Activated T-helper 9 cell treated with anti-CD3 and anti-CD28 coated beads, Interleukin-2, amount 50 U/mL, for 16 hours (primary cell): ENCODE measurements around the gene PYGB.
"Not testable (repeated sequence)": the region's sequence is repeated elsewhere in the genome, so short reads cannot be mapped to it uniquely, and the experiment has no call there.

Experiments used
- DNase-seq: peaks from one replicate; pipeline ENCODE4 v3.0.0-alpha.2; 2020; ENCODE audit warnings: low read depth

The PYGB gene

DNA sequence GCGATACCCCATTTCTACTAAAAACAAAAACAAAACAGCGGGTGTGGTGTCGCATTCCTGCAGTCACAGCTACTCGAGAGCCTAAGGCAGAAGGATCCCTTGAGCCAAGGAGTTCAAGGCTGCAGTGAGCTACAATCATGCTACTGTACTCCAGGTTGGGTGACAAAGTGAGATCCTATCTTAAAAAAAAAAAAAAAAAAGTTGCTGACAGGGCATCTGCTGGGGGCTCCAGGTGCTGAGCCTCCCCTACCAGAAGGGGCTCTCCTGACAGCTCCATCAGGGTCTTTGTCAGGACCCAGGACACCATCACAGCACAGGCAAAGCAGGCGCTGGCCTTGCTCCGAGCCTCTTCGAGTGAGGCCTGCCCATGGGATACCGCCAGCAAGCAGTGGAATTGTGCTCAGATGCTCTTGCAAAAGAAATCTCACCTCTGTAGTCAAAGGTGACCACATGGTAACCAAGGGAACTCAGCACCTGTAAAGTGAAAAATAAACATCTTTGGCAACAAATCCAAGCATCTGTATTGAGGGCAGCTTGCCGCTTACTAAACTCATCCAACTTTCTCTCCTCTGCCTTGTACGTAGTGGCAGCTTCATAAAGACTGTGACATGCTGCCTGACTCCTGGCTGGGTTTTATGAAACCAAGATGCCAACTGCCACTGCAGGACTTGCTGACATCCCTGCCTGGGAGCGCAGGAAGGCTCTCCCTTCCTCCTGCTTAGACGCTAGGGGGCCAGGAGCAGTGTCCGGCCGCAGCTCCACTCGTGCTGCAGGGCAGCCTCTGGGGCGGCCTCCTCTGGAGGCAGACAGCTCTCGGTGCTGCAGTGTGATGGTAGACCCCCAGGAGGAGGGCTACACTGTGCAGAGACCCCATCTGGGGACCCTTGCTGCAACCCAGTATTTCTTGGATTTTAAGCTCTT, 66.9 kb downstream of the PYGB start:
- no peak for DNase-seq

DNA sequence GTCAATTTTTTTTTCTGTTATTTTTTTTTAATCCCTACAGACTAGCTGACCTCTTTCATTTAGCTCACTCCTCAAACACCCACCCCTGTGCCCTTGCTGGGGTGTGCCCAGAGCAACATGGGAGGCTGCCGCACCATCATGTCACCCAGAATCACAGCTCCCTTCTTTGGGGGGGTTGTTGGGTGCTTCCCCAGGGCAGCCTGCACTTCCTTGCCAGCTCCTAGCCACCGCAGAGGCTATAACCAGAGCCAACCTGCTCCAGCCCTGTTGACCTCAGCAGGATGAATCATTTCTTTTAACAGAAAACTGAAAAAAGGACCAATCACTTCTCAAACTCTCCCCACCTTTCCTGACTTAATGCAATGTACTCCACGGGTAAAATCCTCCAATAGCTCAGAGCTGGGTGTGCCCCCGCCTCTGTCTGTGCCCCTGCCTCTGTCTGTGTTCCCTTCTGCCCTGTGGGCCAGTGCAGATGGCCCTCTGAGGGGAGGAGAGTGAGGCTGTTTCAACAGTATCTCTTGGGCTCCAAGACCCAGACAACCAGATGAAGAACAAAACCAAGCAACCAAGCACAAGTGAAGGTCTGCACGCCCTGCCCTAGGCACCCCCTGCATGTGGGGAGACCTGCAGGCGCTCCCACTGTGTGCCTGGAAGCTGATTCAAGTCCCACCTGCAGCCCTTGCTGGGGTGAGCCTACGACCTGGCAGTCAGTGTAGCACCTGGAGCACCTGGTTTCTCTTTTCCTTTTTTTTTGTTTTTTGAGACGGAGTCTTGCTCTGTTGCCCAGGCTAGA, 67.7 kb downstream of the PYGB start:
- no peak for DNase-seq

DNA sequence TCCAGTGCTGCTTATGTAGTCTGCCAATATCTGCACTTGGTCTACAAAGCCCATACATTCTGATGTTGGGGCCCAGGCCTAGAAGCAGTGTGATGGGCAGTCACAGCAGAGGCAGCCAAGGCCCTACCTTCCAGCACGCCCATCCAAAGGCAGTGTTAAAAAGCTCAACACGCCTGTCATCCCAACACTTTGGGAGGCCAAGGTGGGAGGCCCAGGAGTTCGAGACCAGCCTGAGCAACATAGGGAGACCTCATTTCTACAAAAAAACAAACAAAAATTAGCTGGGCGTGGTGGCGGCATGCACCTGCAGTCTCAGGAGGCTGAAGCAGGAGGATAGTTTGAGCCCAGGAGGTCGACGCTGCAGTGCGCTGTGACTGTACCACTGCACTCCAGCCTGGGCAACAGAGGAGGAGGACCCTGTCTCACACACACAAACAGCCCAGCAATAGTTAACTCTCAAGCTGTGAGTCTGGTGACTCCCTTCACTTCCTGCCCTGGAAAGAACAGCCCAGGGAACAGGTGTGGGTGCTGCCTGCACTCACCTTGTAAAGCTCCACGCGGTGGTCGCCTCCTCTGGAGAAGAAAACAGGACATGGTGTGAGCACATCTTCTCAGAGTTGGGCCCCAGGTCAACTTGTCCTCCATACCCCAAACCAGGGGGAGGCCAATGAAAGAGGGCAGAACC, 68.8 kb downstream of the PYGB start:
- no peak for DNase-seq

DNA sequence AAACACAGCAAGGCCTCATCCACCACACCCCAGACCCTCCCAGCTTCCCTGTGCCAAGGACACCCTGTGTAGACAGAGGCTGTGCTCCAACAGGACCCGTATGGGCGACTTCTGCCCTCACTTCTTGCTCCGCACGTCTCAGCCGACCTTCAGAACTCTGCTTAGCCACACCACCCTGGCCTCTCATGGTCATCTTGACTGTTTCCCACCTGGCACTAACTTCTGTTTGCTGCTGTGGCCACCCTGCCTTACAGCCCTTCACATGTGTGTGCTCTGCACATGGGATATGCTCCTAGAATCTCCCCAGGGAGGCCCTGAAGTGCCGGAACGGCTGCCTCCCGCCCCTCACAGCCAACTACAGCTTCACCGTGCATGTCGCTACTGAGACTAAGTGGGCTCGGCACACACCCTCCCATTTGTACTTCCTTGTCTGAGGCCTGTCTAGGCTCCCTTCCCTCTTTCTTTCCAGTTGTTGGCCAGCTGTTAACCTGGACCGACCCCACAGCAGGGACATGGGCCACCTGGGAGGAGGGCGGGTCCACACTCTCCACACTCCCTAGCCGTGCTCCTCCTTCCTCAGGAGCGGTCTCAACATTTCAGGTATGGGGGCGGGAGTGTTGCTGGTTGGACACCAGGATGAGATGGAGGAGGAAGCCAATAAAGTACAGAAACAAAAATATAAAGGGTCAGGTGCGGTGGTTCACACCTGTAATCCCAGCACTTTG, 69.6 kb downstream of the PYGB start:
- DNase-seq = no peak

DNA sequence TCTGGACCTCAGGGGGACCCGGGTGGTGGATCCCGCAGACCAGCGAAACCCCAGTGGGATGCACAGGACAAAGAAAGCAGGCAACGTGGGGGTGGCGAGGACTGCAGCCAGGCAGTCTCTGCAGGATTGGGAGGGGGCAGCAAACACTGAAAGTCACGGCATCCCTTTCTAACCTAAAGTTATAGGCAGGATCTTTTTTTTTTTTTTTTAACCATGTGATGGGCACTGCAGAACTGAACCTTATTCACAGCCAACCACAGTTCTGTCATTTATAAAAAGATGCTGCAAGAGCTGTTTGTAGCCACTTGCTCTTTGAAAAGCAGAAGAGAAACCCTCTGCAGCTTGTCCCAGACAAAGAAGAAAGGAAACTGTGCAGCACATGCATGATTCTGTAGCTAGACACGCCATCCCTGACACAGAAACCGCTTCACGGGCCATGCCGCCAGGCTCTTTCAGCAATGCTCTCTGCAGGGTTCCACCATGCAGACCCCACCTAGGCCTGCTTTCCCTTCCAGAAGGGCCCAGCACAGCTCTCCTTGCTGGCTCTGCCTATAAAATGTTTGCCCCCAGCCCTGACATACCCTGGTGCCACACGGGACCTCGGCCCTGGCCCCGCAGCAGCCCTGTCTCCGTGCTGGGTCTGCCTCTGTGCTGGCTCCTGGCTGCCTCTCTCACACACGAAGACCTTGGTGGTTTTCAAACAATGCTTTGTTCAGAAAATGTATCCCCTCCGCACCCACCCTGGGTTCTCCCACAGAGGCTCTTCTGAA, 70.8 kb downstream of the PYGB start:
- DNase-seq = no peak

DNA sequence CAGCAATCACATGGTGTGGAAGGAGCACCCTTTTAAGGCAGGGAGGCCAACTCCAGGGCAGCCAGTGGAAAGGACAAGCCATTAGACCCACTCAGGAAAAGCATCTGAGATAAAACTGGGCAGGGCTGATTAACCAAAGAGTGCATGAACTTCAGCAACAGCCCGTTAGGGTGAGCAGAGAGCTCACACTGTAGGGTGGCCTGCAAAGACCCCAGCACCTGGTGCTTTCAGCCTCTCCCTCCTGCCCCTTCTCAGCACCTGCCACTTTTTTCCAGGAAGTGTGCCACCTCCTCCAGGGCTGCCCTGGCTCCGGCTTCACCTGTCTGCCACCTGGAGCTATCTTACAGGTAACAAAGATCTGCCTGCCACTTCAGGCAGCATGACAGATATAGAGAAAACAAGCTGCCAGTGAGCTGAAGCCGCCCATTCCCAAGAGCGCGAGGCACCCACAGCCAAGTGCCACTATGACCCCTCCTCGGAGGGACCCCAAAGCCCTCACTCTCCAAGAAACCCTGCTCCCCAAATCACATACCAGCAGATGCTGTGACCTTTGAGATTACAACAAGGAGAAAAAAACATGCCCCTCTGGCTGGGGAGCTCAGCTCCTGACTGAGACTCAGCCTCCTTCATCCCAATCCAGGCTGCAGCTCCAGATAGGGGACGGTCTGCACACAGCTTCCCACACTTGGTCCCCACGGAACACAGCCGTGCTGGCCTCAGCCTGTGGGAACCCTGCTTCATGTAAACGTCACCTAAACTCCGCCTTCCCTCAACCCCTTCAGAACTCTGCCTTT, 71.6 kb downstream of the PYGB start:
- DNase-seq = no peak

DNA sequence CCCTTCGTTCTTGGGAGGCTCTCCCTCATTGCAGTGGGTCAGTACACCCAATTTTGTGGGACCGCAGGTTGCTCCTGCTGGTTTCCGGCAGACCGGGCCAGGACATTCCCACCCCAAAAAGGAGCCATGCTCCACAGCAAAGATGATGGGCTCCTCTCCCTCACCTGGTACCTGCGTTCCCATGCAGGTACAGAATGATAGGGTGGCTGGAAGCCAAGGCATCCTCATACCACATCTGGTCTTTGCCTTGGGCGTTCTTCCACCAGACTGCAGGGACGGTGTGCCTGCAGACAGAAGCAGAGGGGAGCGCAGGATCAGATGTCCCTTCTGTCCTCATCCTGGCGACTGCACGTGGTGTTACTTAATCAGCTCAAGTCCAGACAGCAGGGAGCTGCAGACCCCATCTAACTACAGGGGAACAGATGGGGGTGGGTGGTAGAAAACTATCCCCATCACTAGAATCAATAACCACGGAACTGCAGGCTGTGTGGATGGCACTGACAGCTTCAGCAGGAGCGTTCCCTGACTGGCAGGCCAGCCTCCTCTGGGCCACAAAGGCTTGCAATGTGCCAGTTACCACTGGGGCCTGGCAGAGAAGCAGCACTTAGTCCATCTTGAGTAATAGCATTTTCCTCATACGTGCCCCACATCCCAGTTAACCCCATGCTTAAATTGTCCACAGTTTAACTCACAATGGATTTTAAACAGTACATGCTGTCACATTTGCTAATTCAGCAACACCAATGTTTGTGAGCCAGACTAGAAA, 72.3 kb downstream of the PYGB start:
- DNase-seq = no peak

DNA sequence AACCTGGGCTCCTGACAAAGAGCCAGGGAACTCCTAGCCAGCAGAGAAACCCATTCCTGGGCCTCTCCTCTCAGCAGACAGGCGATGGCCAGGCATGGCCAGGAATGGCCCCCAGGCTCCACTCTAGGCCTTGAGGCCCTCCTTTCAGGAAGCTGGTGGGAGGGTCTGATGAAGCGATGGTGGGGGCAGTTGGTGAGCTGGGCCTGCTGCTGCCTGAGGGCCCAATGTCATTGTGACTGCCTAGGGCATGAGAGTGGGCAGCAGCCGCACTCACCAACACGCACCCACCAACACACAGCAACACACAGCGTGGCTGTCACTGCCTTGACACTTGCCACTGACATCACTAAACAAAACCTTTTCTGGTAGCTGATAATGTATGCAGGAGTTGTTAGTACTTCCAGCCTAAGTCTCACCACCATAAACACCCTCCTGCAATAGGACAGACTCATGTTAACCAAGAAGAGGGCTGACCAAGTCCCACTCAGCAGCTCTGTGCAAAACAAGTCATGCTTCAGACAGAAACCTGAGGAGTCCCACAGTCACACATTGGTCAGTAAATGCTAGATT, 73.5 kb downstream of the PYGB start:
- DNase-seq = no peak

DNA sequence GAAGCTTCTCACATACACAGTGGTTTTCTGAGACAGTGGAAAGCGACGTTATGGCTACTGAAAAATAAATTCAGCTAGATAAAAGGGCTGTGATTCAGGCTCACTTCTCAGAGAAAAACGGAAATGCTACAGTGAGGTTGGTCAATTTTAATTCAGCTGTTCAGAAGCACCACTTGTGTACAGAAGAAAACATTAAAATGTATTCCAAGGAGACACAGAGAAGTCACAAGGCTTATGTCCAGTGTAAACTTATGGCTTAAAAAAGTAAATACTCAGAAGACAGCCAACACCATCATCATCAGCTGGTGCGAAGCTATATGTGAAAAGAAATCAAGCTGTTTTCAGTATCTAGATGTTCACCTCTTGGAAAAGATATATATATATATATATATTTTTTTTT, 74.1 kb downstream of the PYGB start:
- no peak for DNase-seq

DNA sequence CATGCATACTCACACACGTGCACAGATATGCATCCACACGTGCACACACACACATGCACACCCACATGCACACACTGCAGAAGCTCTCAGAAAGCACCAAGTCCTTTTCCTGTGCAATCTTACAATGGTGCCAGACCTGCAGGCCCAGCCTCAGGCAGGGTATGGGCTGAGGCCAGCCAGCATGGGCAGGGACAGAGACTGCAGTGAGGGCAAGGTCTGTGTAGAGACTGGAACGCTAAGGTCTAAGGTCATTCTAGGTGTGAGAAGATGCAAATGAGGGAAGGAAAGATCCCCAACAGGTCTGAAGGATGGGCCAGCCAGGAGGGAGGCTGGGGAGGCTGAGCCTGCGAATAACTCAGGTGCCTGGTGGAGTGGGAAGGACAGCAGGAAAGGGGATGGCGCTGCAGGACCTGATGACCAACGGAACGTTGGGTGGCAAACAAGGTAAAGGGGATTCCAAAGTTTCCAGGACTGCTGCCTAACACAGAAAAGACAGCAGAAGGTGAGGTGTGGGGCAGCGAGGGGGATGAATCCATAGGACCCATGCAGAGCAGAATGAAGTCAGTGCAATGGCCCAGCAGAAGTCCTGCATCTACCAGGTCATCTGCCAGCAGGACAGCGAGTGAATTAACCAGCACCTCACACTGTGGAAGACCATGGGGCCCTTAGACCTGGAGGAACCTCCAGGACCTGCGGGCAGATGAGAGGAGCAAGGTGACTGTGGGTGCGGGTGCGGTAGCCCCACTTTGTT, 75.8 kb downstream of the PYGB start:
- DNase-seq = no peak

DNA sequence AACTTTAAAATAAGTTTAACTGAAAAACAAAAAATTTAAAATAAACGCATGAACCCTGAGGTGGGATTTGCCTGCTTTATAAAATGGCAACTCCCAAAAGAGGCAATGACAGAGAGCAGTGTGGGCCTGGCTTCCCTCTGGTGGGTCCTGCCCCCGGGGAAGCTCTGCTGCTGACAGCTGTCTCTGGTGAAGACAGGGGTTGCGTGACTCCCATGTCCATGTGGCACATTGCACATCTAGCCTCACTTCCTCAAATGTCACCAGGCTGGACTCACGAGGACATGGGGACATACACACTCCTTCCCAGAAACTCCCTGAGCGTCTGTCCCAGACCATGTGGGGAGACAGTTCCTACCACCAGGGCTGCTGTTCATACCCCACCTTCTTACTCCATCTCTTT, 76.5 kb downstream of the PYGB start:
- DNase-seq = no peak

DNA sequence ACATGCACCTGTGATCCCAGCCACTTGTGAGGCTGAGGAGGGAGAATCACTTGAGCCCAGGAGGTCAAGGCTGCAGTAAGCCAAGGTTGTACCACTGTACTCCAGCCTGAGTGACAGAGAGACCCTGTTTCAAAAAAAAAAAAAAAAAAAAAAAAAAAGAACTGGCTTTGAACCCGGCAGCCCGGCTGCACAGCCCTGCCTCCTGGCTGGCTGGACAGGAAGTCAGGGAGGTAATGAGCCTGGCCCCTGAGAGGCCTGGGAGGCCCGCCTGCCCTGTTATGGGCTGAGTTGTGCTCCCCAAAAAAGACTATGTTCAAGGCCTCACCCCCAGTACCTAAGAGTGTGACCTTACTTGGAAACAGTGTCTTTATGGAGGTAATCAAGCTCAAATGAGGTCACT, 77.2 kb downstream of the PYGB start:
- no peak for DNase-seq

DNA sequence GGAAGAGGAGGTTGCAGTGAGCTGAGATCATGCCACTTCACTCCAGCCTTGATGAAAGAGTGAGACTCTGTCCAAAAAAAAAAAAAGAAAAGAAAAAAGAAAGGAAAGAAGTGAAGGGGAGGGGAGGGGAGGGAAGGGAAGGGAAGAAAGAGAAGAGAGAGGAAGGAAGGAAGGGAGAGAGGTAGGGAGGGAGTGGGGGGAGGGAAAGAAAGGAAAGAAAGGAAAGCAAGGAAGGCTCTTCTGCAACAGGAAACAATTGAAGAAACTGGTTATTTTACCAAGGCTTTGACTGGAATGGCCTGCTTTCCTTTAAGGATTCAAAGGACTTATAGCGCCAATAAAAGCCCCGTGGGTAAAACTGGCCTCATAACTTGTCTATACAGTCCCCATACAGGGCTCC, 78.1 kb downstream of the PYGB start:
- no peak for DNase-seq

DNA sequence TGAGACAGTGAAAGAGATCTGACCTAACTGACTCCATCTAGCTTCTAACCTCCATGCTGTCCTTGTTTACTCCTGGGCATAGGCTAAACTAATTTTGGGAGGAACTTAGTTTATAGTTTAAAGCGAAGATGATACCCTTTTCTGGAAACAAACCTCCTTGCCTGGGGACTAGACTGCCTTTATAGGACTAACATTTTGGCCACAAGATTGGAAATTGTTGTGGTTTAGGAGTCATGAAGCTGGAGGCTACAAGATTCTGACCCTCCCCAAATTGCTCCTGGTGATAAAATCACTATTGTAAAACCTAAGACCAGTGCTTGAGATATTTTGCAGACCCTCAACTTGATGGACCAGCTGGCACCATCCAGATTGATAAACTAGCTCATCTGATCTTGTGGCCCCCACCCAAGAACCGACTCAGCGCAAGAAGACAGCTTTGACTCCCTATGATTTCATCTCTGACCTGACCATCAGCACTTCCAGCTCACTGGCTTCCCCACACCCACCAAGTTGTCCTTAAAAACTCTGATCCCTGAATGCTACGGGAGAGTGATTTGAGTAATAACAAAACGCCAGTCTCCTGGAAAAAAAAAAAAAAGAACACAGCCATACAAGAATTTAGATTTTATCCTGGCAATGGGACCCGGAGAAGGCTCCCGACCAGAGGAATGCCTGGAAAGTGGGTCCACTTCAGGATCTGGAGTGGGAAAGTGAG, 79.8 kb downstream of the PYGB start:
- no peak for DNase-seq

DNA sequence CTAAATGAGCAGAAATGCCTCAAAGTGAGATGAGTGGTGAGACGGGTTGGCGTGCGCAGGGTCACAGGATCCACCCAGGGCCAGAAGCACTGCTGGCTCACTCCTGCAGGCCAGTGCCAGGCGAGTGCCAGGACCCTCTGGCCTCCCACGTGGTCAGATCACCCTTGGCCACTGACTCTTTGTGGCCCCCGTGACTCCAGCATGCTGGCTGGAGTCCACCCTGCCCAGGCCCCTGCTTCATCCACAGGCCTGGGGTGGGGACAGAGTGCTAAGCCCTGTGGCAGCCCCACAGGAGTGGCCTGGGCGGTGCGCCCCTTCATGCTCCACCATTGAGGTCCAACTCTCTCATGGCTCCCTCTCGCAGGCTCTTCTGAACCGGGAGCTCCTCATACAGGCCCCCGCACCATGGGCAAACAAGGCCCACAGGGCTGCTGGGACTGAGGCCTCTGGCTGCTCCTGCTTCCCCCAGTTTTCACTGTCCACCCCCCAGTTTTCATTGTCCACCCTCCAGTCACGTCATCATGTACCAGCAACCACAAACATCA, 81.1 kb downstream of the PYGB start:
- no peak for DNase-seq

DNA sequence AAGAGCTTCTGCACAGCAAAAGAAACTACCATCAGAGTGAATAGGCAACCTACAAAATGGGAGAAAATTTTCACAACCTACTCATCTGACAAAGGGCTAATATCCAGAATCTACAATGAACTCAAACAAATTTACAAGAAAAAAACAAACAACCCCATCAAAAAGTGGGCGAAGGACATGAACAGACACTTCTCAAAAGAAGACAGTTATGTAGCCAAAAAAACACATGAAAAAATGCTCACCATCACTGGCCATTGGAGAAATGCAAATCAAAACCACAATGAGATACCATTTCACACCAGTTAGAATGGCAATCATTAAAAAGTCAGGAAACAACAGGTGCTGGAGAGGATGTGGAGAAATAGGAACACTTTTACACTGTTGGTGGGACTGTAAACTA, 87.1 kb downstream of the PYGB start:
- DNase-seq = not testable (repeated sequence)

DNA sequence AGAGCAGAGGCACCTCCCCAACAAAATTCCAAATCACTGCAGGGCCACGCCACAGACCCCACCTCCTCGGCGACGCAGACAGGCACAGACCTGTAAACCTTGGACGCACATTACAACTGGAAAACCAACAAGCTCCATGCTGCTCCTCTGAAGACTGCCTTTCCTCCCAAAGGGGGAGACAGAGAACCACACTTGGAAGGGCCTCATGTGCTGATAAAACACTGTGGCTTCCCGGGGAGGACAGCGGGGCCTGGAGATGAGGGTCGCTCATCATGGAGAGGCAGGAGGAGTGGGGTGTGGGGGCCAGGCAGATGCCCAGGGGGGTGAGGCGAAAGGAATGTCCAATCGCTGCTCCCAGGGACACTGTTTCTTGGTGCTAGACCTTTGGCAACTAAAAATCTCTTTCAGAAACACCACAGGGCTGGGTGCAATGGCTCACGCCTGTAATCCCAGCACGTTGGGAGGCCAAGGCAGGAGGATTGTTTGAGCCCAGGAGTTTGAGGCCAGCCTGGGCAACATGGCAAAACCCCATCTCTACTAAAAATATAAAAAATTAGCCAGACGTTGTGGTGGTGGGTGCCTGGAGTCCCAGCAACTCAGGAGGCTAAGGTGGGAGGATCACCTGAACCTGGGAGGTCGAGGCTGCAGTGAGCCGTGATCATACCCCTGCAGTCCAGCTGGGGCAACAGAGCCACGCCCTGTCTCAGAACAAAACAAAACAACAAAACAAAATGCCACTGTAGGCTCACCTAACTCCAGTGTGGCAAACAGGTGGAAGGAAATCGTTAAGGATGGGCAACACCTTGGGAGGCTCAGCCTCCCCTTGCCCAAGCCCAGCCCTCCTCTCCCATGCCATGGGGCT, 88.9 kb downstream of the PYGB start:
- DNase-seq = no peak
